H1 (cell line): ENCODE results near the gene CDKN3. TPM values are rescaled to one million over a fixed set of nuclear protein-coding genes. Genes with fewer than 3 reads are reported as not detected.

Experiments
- CTCF ChIA-PET: fragments of 300-600 bp; sonication (Branson Sonifier 250); formaldehyde crosslinking; loops from one replicate; lab custom pipeline; 2021; ENCODE audit not compliant: partially characterized antibody; lab: Charles Lee
- POLR2A ChIA-PET: fragments of 300-600 bp; sonication (Branson Sonifier 250); formaldehyde crosslinking; loops from one replicate; lab custom pipeline; 2021; ENCODE audit warnings: inconsistent platforms; ENCODE audit not compliant: partially characterized antibody; lab: Charles Lee
- DNase-seq, 2 experiments: peaks; one replicate each; pipeline versions ENCODE4 v3.0.0 to v3.0.0-alpha.2; 2010 to 2022; ENCODE audit warnings: low spot score in 2 of 2, low read depth in 1 of 2, mixed read lengths in 1 of 2
- FAIRE-seq: peaks from 2 replicates; lab custom pipeline; 2011; peaks lifted over from hg19 to GRCh38; lab: Jason Lieb, UNC
- H2AFZ ChIP-seq: 2 replicates; pipeline ENCODE4 v1.8.1; 2012; ENCODE audit warnings: low read length, inconsistent platforms
- H2AK5ac ChIP-seq: 2 replicates; pipeline ENCODE4 v1.6.1; 2013; ENCODE audit warnings: low read depth, low read length
- H2BK120ac ChIP-seq: replicated peaks from 2 replicates; pipeline ENCODE3; 2013; ENCODE audit warnings: low read depth, low read length, inconsistent platforms
- H2BK12ac ChIP-seq: 2 replicates; pipeline ENCODE4 v1.6.1; 2013; ENCODE audit warnings: low read depth, low read length
- H2BK15ac ChIP-seq: 2 replicates; pipeline ENCODE4 v1.6.1; 2013; ENCODE audit warnings: low read length
- H2BK20ac ChIP-seq: 2 replicates; pipeline ENCODE4 v1.6.1; 2013; ENCODE audit warnings: low read length
- H2BK5ac ChIP-seq: 2 replicates; pipeline ENCODE4 v1.6.1; 2013; ENCODE audit warnings: low read depth, low read length
- H3K14ac ChIP-seq: 2 replicates; pipeline ENCODE4 v1.6.1; 2013; ENCODE audit warnings: inconsistent platforms; ENCODE audit not compliant: insufficient read length
- H3K18ac ChIP-seq: 2 replicates; pipeline ENCODE4 v1.6.1; 2013; ENCODE audit warnings: low read length; ENCODE audit errors: extremely low read depth
- H3K23ac ChIP-seq: 2 replicates; pipeline ENCODE4 v1.6.1; 2013; ENCODE audit warnings: inconsistent platforms; ENCODE audit not compliant: insufficient read length
- H3K23me2 ChIP-seq: 2 replicates; pipeline ENCODE4 v1.6.1; 2013; ENCODE audit warnings: low read depth, low read length
- H3K27ac ChIP-seq: 2 replicates; pipeline ENCODE4 v1.6.1; 2011; ENCODE audit warnings: low read depth, low read length, inconsistent platforms
- H3K27me3 ChIP-seq, 4 experiments: replicated peaks in 1 of 4; 1 replicate in 1 of 4; 2 replicates in 3 of 4; pipeline versions ENCODE4 v1.6.1 to v1.8.1; 2011 to 2013; ENCODE audit warnings: low read length in 3 of 4, mild to moderate bottlenecking in 3 of 4, inconsistent platforms in 2 of 4, mixed read lengths in 2 of 4, moderate library complexity in 1 of 4; ENCODE audit not compliant: control insufficient read depth in 3 of 4, insufficient read depth in 3 of 4; ENCODE audit errors: extremely low read depth in 1 of 4
- H3K36me3 ChIP-seq, 4 experiments: 2 replicates each; pipeline versions ENCODE4 v1.6.1 to v1.8.1; 2011 to 2013; ENCODE audit warnings: mild to moderate bottlenecking in 4 of 4, low read length in 3 of 4, moderate library complexity in 2 of 4, control low read depth in 1 of 4, inconsistent platforms in 1 of 4; ENCODE audit not compliant: insufficient read depth in 4 of 4, control insufficient read depth in 2 of 4
- H3K4ac ChIP-seq: replicated peaks from 2 replicates; pipeline ENCODE3; 2013; ENCODE audit warnings: low read length, low read depth, mixed read lengths, inconsistent platforms; ENCODE audit not compliant: insufficient read length
- H3K4me1 ChIP-seq, 4 experiments: replicated peaks in 1 of 4; 1 replicate in 1 of 4; 2 replicates in 3 of 4; pipeline versions ENCODE4 v1.6.1 to v1.8.1; 2011 to 2013; ENCODE audit warnings: low read length in 3 of 4, inconsistent platforms in 2 of 4, mixed read lengths in 1 of 4; ENCODE audit not compliant: insufficient read depth in 4 of 4, control insufficient read depth in 3 of 4
- H3K4me2 ChIP-seq, 2 experiments: 2 replicates each; pipeline versions ENCODE4 v1.6.1 to v1.8.1; 2011 to 2013; ENCODE audit warnings: low read depth in 2 of 2, low read length in 2 of 2, control low read depth in 1 of 2, inconsistent platforms in 1 of 2, mild to moderate bottlenecking in 1 of 2; ENCODE audit not compliant: insufficient read depth in 1 of 2
- H3K4me3 ChIP-seq, 4 experiments: fragments of 200-600, 300-600 bp in 1 of 4; sonication (generic), shearing (Covaris generic), sonication (Bioruptor Twin) in 1 of 4; 2 replicates each; pipeline versions ENCODE4 v1.5.1 to v1.8.1; 2011 to 2016; ENCODE audit warnings: low read length in 4 of 4, low read depth in 3 of 4, control low read depth in 2 of 4, inconsistent platforms in 2 of 4, mild to moderate bottlenecking in 2 of 4, mixed read lengths in 1 of 4, moderate library complexity in 1 of 4; ENCODE audit not compliant: insufficient read depth in 2 of 4; ENCODE audit errors: extremely low read depth in 1 of 4
- H3K56ac ChIP-seq: replicated peaks from 2 replicates; pipeline ENCODE3; 2013; ENCODE audit warnings: low read depth, mild to moderate bottlenecking, mixed read lengths, low read length, inconsistent platforms; ENCODE audit not compliant: insufficient read length
- H3K79me1 ChIP-seq: 2 replicates; pipeline ENCODE4 v1.6.1; 2013; ENCODE audit warnings: low read depth, low read length, control low read depth
- H3K79me2 ChIP-seq, 2 experiments: 2 replicates each; pipeline versions ENCODE4 v1.6.1 to v1.8.1; 2012 to 2013; ENCODE audit warnings: low read length in 2 of 2, mild to moderate bottlenecking in 2 of 2, inconsistent platforms in 1 of 2; ENCODE audit not compliant: insufficient read depth in 2 of 2, control insufficient read depth in 1 of 2
- H3K9ac ChIP-seq, 4 experiments: replicated peaks in 1 of 4; 1 replicate in 1 of 4; 2 replicates in 3 of 4; pipeline versions ENCODE4 v1.6.1 to v1.8.1; 2011 to 2013; ENCODE audit warnings: low read depth in 3 of 4, low read length in 3 of 4, control low read depth in 2 of 4, mild to moderate bottlenecking in 2 of 4, moderate library complexity in 2 of 4, inconsistent platforms in 1 of 4; ENCODE audit errors: extremely low read depth in 1 of 4
- H3K9me3 ChIP-seq, 2 experiments: 2 replicates each; pipeline versions ENCODE4 v1.6.1 to v1.8.1; 2012 to 2013; ENCODE audit warnings: mild to moderate bottlenecking in 2 of 2, moderate library complexity in 2 of 2, control low read depth in 1 of 2, inconsistent platforms in 1 of 2, low read depth in 1 of 2, low read length in 1 of 2, mixed read lengths in 1 of 2; ENCODE audit not compliant: insufficient read depth in 2 of 2
- H4K20me1 ChIP-seq, 2 experiments: replicated peaks in 1 of 2; 2 replicates each; pipeline versions ENCODE3 to v1.8.1; 2011 to 2013; ENCODE audit warnings: inconsistent platforms in 2 of 2, low read length in 2 of 2, mild to moderate bottlenecking in 1 of 2; ENCODE audit not compliant: insufficient read depth in 2 of 2, control insufficient read depth in 1 of 2
- H4K5ac ChIP-seq: 2 replicates; pipeline ENCODE4 v1.6.1; 2013; ENCODE audit warnings: low read length, low read depth, mixed read lengths, inconsistent platforms; ENCODE audit not compliant: insufficient read length
- H4K8ac ChIP-seq: 2 replicates; pipeline ENCODE4 v1.8.0; 2013; ENCODE audit warnings: mild to moderate bottlenecking, moderate library complexity, low read length, inconsistent platforms; ENCODE audit not compliant: insufficient read depth; ENCODE audit errors: extremely low read depth
- H4K91ac ChIP-seq: replicated peaks from 2 replicates; pipeline ENCODE3; 2013; ENCODE audit warnings: low read length, mixed read lengths, inconsistent platforms; ENCODE audit not compliant: insufficient read length
- BCL11A ChIP-seq, 2 experiments: IDR thresholded peaks; one replicate each; pipeline ENCODE4 v1.6.1; 2011; ENCODE audit warnings: low read depth in 2 of 2, low read length in 2 of 2, mild to moderate bottlenecking in 2 of 2
- CEBPB ChIP-seq: IDR thresholded peaks from 2 replicates; pipeline ENCODE4 v1.6.1; 2012; ENCODE audit warnings: low read depth, low read length
- CTBP2 ChIP-seq: IDR thresholded peaks from 2 replicates; pipeline ENCODE4 v1.7.0; 2011; ENCODE audit warnings: borderline replicate concordance, mild to moderate bottlenecking, moderate library complexity, mixed read lengths, low read length; ENCODE audit not compliant: insufficient read depth, insufficient read length
- E2F6 ChIP-seq: IDR thresholded peaks from 2 replicates; pipeline ENCODE4 v1.6.1; 2012; ENCODE audit warnings: inconsistent platforms
- FOSL1 ChIP-seq: IDR thresholded peaks from 2 replicates; pipeline ENCODE4 v1.6.1; 2011; ENCODE audit warnings: mild to moderate bottlenecking, low read depth, low read length, moderate library complexity; ENCODE audit not compliant: insufficient read depth
- GABPA ChIP-seq: IDR thresholded peaks from 2 replicates; pipeline ENCODE4 v1.6.1; 2011; ENCODE audit warnings: mild to moderate bottlenecking, low read length, moderate library complexity, borderline replicate concordance; ENCODE audit not compliant: insufficient read depth
- MAFK ChIP-seq: IDR thresholded peaks from 2 replicates; pipeline ENCODE4 v1.6.1; 2012; ENCODE audit warnings: low read depth, mild to moderate bottlenecking, improper control_type of control experiment, low read length
- NRF1 ChIP-seq: IDR thresholded peaks from 2 replicates; pipeline ENCODE4 v1.6.1; 2011; ENCODE audit warnings: mild to moderate bottlenecking, low read depth, low read length, improper control_type of control experiment
- PHF8 ChIP-seq: fragments of 200-600 bp; sonication (generic); conservative IDR thresholded peaks from 2 replicates; pipeline ENCODE4 v1.7.1; 2012; ENCODE audit warnings: low read depth, mild to moderate bottlenecking, inconsistent platforms, low read length, moderate library complexity
- RFX5 ChIP-seq: IDR thresholded peaks from 2 replicates; pipeline ENCODE4 v1.6.1; 2011; ENCODE audit warnings: low read depth, low read length, improper control_type of control experiment, borderline replicate concordance
- SIN3A ChIP-seq, 2 experiments: IDR thresholded peaks in 1 of 2; conservative IDR thresholded peaks in 1 of 2; 2 replicates each; pipeline ENCODE4 v1.6.1; 2011 to 2012; ENCODE audit warnings: low read length in 2 of 2, improper control_type of control experiment in 1 of 2, low read depth in 1 of 2, mild to moderate bottlenecking in 1 of 2
- WGBS, 2 experiments: shearing (Covaris generic) in 1 of 2; methylation state at CpG; one replicate each; pipeline versions ENCODE4 v1.1.6 to v1.1.7; 2013 to 2015; ENCODE audit warnings: low lambda C conversion rate in 2 of 2, mixed read lengths in 2 of 2, inconsistent platforms in 1 of 2, low coverage in 1 of 2, missing lambda C conversion rate in 1 of 2; ENCODE audit not compliant: insufficient replicate concordance in 2 of 2, insufficient coverage in 1 of 2, insufficient read length in 1 of 2; ENCODE audit errors: extremely low coverage in 1 of 2, missing lambda C conversion rate in 1 of 2; 5-methylcytosine and 5-hydroxymethylcytosine counted together
- polyA plus RNA-seq, 7 experiments: library from polyadenylated mRNA; depleted of rRNA in 3 of 7; stranded (reverse) in 5 of 7; unstranded in 2 of 7; fragments of >200 nt in 5 of 7; fragments of 200-250 nt in 2 of 7; gene quantifications; 1 replicate in 5 of 7; 2 replicates in 1 of 7; 4 replicates in 1 of 7; pipeline versions ENCODE4 v1.2.1 to v1.2.3, GENCODE V29; 2011 to 2013; ENCODE audit warnings: missing spikeins in 2 of 7, mixed read lengths in 2 of 7
- total RNA-seq: library from RNA; stranded (reverse); fragmentation: NEBNext Ultra II Directional; extraction: Animal tissue kit (Norgen Biotek cat#: 25700); gene quantifications from 2 replicates; pipeline ENCODE4 v1.2.1, GENCODE V29; 2021

The CDKN3 gene
- total and polyA plus RNA-seq, 2 of the 8 experiments (the other 6 are each of a cell fraction or from before 2014, with no cell fraction given) = 43.5 to 48.3 TPM

DNA sequence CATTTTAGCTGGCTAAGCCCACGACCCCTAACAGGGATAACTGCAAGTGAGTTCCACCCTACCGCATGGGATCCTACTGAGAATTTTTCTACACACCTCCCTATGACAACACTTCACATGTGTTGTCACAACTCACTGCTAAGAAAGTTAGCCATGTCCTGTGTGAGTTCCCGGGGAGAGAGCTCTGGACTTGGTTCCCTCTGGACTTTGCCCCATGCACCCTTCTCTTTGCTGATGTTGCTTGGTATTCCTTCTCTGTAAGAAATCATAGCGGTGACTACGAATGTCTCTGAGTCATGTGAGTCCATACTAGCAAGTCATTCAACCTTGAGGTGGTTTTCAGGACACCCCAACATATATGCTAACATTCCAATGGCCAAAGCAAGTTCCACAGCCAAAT lies 9.5 kb upstream of the CDKN3 start:
- FAIRE-seq (no peak), DNase-seq (no peak)
- TF ChIP-seq BCL11A (IDR thresholded peaks at IDR 0.05; ENCODE audit: low read depth in 2 of 2, low read length in 2 of 2) = no peak
- TF ChIP-seq FOSL1 = no peak
- TF ChIP-seq CTBP2 = no peak
- no peak for TF ChIP-seq NRF1
- no peak for TF ChIP-seq GABPA
- TF ChIP-seq E2F6 = no peak
- TF ChIP-seq SIN3A (conservative IDR thresholded peaks at IDR 0.05 in 1 of 2, IDR thresholded peaks at IDR 0.05 in 1 of 2; ENCODE audit: low read depth in 1 of 2, low read length in 2 of 2) = no peak
- TF ChIP-seq RFX5 = no peak
- TF ChIP-seq CEBPB = no peak
- TF ChIP-seq PHF8 = no peak
- TF ChIP-seq MAFK = no peak
- Histone ChIP-seq H2BK15ac (no peak overlapping the region), H2BK12ac (no peak overlapping the region), H2BK5ac (no peak overlapping the region), H3K23me2 (no peaks in the 10 kb centered on the region), H3K56ac (no peak overlapping the region), H3K9me3 (no peaks in the 10 kb centered on the region), H3K4me1 (no peaks in the 10 kb centered on the region), H3K23ac (no peak overlapping the region), H3K79me1 (no peaks in the 10 kb centered on the region), H3K9ac (no peak overlapping the region), H2BK120ac (no peak overlapping the region), H4K8ac (no peak overlapping the region), H3K4me3 (no peak overlapping the region), H4K20me1 (no peaks in the 10 kb centered on the region), H2AFZ (no peak overlapping the region), H2BK20ac (no peak overlapping the region), H3K14ac (no peak overlapping the region), H3K36me3 (no peaks in the 10 kb centered on the region), H3K18ac (no peak overlapping the region), H4K91ac (no peak overlapping the region), H4K5ac (no peak overlapping the region), H3K4ac (no peak overlapping the region), H3K27ac (no peak overlapping the region), H2AK5ac (no peak overlapping the region), H3K27me3 (no peaks in the 10 kb centered on the region; a peak in 1 of 7 replicates), H3K79me2 (no peaks in the 10 kb centered on the region), H3K4me2 (no peak overlapping the region)
- ChIA-PET POLR2A (interaction anchor here (1.8 kb wide), 1 partner anchor 10 kb away, joined by 4 read pairs; no protein-coding TSS in a partner anchor), CTCF (interaction anchor here (0.6 to 3.4 kb wide), 4 partner anchors 9 to 106 kb away, joined by 3 to 15 read pairs (median 6); no protein-coding TSS in a partner anchor)
- WGBS, 2 experiments = 82% methylated on average over 5 of the region's 5 CpGs; no CpG with 5 or more reads in 1 of the 2 experiments
